ENCODE results near the gene GPATCH11. TPM values are rescaled to one million over a fixed set of nuclear protein-coding genes. Genes with fewer than 3 reads are reported as not detected.

The GPATCH11 gene
- total RNA-seq (2021) = 4.1 and 5.5 TPM in 2 replicates
- Bru-seq, nascent RNA = percentile 53 among the genes with signal in this experiment
- BruChase-seq, experiment 1, labeled RNA remaining after a 2-hour chase = percentile 62 among the genes with signal in this experiment
- BruChase-seq, experiment 2, labeled RNA remaining after a 6-hour chase = percentile 76 among the genes with signal in this experiment
- long read RNA-seq, transcript GPATCH11-202 (9 exons, 3,906 nt) = major isoform, 7 of 9 reads
- long read RNA-seq, partial matches to known transcripts = 0 of 9 reads
- long read RNA-seq, other reads (novel, unspliced or antisense) = 1 of 9 reads

GRCh38 chr2:37083873-37084794 lies at the start of gene GPATCH11, which contains the start of gene HEATR5B:
Gene GPATCH11 (plus strand): TSS chr2:37084518. CDS start chr2:37088382, 3,864 bp downstream.
Gene HEATR5B (minus strand): TSS chr2:37084372. CDS start chr2:37083414, 958 bp downstream.
- Histone ChIP-seq H4K20me1 (ENCODE audit: insufficient read depth) (0 out of 2 replicates have a peak, but pooled peaks cover 6% of the 10 kb centered on the region), H3K27ac (peak within 1 kb of the TSS; percentile 40), H3K27me3 (ENCODE audit: insufficient read depth, low read depth) (no peaks in the 10 kb centered on the region), H3F3A (ENCODE audit: insufficient read depth, low read depth) (peaks cover 19% of the 10 kb centered on the region; the same call in 1 of the 2 replicates), H3K4me3 (peak within 1 kb of the TSS; percentile 72), H3K4me1 (replicated peaks; ENCODE audit: insufficient read depth) (peaks cover 24% of the 10 kb centered on the region), H2AFZ (peak within 1 kb of the TSS; percentile 94), H3K79me2 (ENCODE audit: low read depth) (peaks cover 22% of the 10 kb centered on the region), H3K4me2 (peak within 1 kb of the TSS; percentile 97), H3K9me2 (ENCODE audit: insufficient read depth) (no peaks in the 10 kb centered on the region), H3K9me3 (ENCODE audit: insufficient read depth, low read depth) (no peaks in the 10 kb centered on the region), H3K36me3 (ENCODE audit: low read depth) (no peaks in the 10 kb centered on the region)
- POLR2A ChIA-PET (ENCODE audit: unreplicated experiment) = no interaction called here
- BruUV-seq (replicated peaks) = TSS peak; percentile 55
- TF ChIP-seq, protein P1, sequence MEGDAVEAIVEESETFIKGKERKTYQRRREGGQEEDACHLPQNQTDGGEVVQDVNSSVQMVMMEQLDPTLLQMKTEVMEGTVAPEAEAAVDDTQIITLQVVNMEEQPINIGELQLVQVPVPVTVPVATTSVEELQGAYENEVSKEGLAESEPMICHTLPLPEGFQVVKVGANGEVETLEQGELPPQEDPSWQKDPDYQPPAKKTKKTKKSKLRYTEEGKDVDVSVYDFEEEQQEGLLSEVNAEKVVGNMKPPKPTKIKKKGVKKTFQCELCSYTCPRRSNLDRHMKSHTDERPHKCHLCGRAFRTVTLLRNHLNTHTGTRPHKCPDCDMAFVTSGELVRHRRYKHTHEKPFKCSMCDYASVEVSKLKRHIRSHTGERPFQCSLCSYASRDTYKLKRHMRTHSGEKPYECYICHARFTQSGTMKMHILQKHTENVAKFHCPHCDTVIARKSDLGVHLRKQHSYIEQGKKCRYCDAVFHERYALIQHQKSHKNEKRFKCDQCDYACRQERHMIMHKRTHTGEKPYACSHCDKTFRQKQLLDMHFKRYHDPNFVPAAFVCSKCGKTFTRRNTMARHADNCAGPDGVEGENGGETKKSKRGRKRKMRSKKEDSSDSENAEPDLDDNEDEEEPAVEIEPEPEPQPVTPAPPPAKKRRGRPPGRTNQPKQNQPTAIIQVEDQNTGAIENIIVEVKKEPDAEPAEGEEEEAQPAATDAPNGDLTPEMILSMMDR (conservative IDR thresholded peaks at IDR 0.05) = no peak
- TF ChIP-seq EZH2 (IDR thresholded peaks at IDR 0.05; ENCODE audit: low read depth) = no peak
- intact Hi-C loops (cut with micrococcal nuclease; ENCODE audit: unreplicated experiment) = no loop called here
- CTCF ChIA-PET = no interaction called here
- peak; percentile 95 for DNase-seq

DNA sequence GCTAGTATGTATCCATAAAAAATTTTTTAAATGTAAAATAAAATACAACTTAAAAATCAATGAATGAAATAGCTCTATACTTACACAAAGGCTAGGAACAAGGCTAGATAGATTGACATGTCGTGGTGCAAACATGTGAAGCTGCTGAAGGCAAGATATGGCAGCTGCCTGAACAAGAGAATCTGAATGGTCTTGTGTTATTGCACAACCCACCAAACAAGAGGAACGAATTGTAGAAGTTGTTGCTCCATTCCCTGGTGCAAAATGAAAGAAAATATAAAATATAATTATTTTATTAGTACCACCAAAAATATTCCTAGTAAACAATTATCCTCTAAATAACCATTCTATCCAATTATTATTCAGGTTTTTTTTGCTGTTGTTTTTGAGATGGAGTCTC lies 46.5 kb upstream of the GPATCH11 start:
- Histone ChIP-seq H4K20me1 (ENCODE audit: insufficient read depth) (no peaks in the 10 kb centered on the region), H3K79me2 (ENCODE audit: low read depth) (no peaks in the 10 kb centered on the region), H3K27ac (no peak overlapping the region), H3F3A (ENCODE audit: insufficient read depth, low read depth) (no peaks in the 10 kb centered on the region), H3K36me3 (ENCODE audit: low read depth) (peaks cover 12% of the 10 kb centered on the region; the same call in 1 of the 2 replicates), H3K4me2 (no peak overlapping the region), H3K9me3 (ENCODE audit: insufficient read depth, low read depth) (no peaks in the 10 kb centered on the region), H3K9me2 (ENCODE audit: insufficient read depth) (no peaks in the 10 kb centered on the region), H3K4me1 (replicated peaks; ENCODE audit: insufficient read depth) (no peaks in the 10 kb centered on the region), H2AFZ (no peak overlapping the region), H3K27me3 (ENCODE audit: insufficient read depth, low read depth) (no peaks in the 10 kb centered on the region), H3K4me3 (no peak overlapping the region)
- BruUV-seq (replicated peaks) = no TSS peak
- no peak for TF ChIP-seq EZH2 (IDR thresholded peaks at IDR 0.05; ENCODE audit: low read depth)
- TF ChIP-seq, protein P1 (conservative IDR thresholded peaks at IDR 0.05) = no peak
- intact Hi-C loops (cut with micrococcal nuclease; ENCODE audit: unreplicated experiment) = no loop called here
- ChIA-PET POLR2A (ENCODE audit: unreplicated experiment) (no interaction called here), CTCF (no interaction called here)
- no peak for DNase-seq

DNA sequence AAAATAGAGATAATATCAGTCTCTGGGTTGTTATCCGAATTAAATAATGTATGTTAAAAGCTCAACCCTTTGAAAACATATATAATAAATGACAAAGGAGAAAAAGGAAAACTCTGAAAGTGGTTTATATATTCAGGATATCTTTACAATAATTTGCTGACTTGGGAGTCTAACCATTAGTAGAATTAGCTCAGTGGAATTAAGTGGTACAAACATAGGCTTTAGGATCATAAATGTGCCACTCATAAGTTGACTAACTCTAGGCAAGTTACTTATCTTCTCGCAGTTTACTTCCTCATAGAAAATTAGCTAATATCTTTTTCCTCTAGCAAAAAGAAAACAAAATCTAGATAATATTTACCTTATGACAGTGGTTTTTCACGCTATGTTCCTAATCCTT lies 44.7 kb upstream of the GPATCH11 start:
- ChIA-PET POLR2A (ENCODE audit: unreplicated experiment) (no interaction called here), CTCF (no interaction called here)

More for the DNA sequence above, 44.7 kb upstream of the GPATCH11 start:
- H3K79me2 ChIP-seq (ENCODE audit: low read depth) = no peaks in the 10 kb centered on the region
- H3K4me2 ChIP-seq = no peak overlapping the region
- H3K27ac ChIP-seq = no peak overlapping the region
- H2AFZ ChIP-seq = no peak overlapping the region
- no peaks in the 10 kb centered on the region for H3F3A ChIP-seq (ENCODE audit: insufficient read depth, low read depth)
- no TSS peak for BruUV-seq (replicated peaks)
- intact Hi-C loops (cut with micrococcal nuclease; ENCODE audit: unreplicated experiment) = no loop called here
- no peaks in the 10 kb centered on the region for H3K4me1 ChIP-seq (replicated peaks; ENCODE audit: insufficient read depth)
- TF ChIP-seq, protein P1 (conservative IDR thresholded peaks at IDR 0.05) = no peak
- no peak for TF ChIP-seq EZH2 (IDR thresholded peaks at IDR 0.05; ENCODE audit: low read depth)
- H3K36me3 ChIP-seq (ENCODE audit: low read depth) = peaks cover 12% of the 10 kb centered on the region; the same call in 1 of the 2 replicates
- no peak overlapping the region for H3K4me3 ChIP-seq
- H3K9me3 ChIP-seq (ENCODE audit: insufficient read depth, low read depth) = no peaks in the 10 kb centered on the region
- DNase-seq = no peak
- no peaks in the 10 kb centered on the region for H3K9me2 ChIP-seq (ENCODE audit: insufficient read depth)
- no peaks in the 10 kb centered on the region for H3K27me3 ChIP-seq (ENCODE audit: insufficient read depth, low read depth)
- H4K20me1 ChIP-seq (ENCODE audit: insufficient read depth) = no peaks in the 10 kb centered on the region
